Vagina (tissue), 2 donors: ENCODE measurements around the gene YIPF1. TPM values are rescaled to one million over a fixed set of nuclear protein-coding genes. Genes with fewer than 3 reads are reported as not detected.

ENCODE experiments used
- DNase-seq, 2 donors: peaks; one replicate each; pipeline ENCODE4 v3.0.0-alpha.2; 2017; ENCODE audit errors: extremely low spot score in 2 of 2
- H3K27ac ChIP-seq: fragments of 200-600 bp; sonication (generic); one replicate; pipeline ENCODE4 v1.5.1; 2019
- H3K27me3 ChIP-seq: fragments of 200-600 bp; sonication (generic); one replicate; pipeline ENCODE4 v1.5.1; 2019
- H3K36me3 ChIP-seq, 2 donors: fragments of 200-600 bp; sonication (generic); one replicate each; pipeline ENCODE4 v1.5.1; 2017 to 2019
- H3K4me1 ChIP-seq: fragments of 200-600 bp; sonication (generic); one replicate; pipeline ENCODE4 v1.5.1; 2019
- H3K4me3 ChIP-seq, 2 donors: fragments of 200-600 bp; sonication (generic); 1 replicate in 1 of 2; 2 replicates in 1 of 2; pipeline ENCODE4 v1.5.1; 2016 to 2019
- H3K9me3 ChIP-seq: fragments of 200-600 bp; sonication (generic); one replicate; pipeline ENCODE4 v1.5.1; 2019
- CTCF ChIP-seq, 3 experiments: fragments of 450-650 bp in 2 of 3; fragments of 200-600 bp in 1 of 3; sonication (generic) in 1 of 3; IDR thresholded peaks; one replicate each; pipeline ENCODE4 v1.5.1; 2017 to 2019; ENCODE audit warnings: antibody characterized with exemption in 3 of 3, mild to moderate bottlenecking in 2 of 3, moderate library complexity in 2 of 3
- POLR2A ChIP-seq, 2 donors: fragments of 450-650 bp; IDR thresholded peaks; one replicate each; pipeline ENCODE4 v1.6.1; 2017; ENCODE audit warnings: antibody characterized with exemption in 2 of 2, mild to moderate bottlenecking in 2 of 2, moderate library complexity in 2 of 2
- POLR2AphosphoS5 ChIP-seq, 2 donors: sonication (generic); formaldehyde crosslinking; IDR thresholded peaks; one replicate each; pipeline ENCODE4 v1.9.0; 2017; ENCODE audit warnings: antibody characterized with exemption in 2 of 2, mild to moderate bottlenecking in 2 of 2, low read depth in 1 of 2; ENCODE audit not compliant: insufficient read depth in 1 of 2
- intact Hi-C: fragments of 100-400 bp; cut with DNase I; formaldehyde crosslinking; loops from one replicate; pipeline ENCODE4 v1.15.1; 2023
- total RNA-seq: library from RNA; depleted of rRNA; stranded (reverse); fragments of >200 nt; gene quantifications from one replicate; pipeline ENCODE4 v1.2.3, GENCODE V29; 2016

The YIPF1 gene
- total RNA-seq, 1 donor from 2014 or later = 22.1 TPM

GRCh38 chr1:53894644-53895043, 5.0 kb upstream of the YIPF1 start:
- H3K4me1 ChIP-seq = peaks cover 41% of the 10 kb centered on the region
- intact Hi-C loops = loop anchor here (5.0 kb wide), 1 partner anchor 53 kb away; the partner anchor contains the start of genes IFT25 and LRRC42
- H3K36me3 ChIP-seq = no peaks in the 10 kb centered on the region
- H3K4me3 ChIP-seq = no peak overlapping the region
- no peaks in the 10 kb centered on the region for H3K9me3 ChIP-seq
- H3K27ac ChIP-seq = no peak overlapping the region
- no peaks in the 10 kb centered on the region for H3K27me3 ChIP-seq
- DNase-seq = no peak
- TF ChIP-seq POLR2AphosphoS5 (IDR thresholded peaks at IDR 0.05; ENCODE audit: insufficient read depth in 1 of 2, low read depth in 1 of 2) = no peak
- TF ChIP-seq POLR2A (IDR thresholded peaks at IDR 0.05) = no peak
- TF ChIP-seq CTCF (IDR thresholded peaks at IDR 0.05) = no peak

DNA sequence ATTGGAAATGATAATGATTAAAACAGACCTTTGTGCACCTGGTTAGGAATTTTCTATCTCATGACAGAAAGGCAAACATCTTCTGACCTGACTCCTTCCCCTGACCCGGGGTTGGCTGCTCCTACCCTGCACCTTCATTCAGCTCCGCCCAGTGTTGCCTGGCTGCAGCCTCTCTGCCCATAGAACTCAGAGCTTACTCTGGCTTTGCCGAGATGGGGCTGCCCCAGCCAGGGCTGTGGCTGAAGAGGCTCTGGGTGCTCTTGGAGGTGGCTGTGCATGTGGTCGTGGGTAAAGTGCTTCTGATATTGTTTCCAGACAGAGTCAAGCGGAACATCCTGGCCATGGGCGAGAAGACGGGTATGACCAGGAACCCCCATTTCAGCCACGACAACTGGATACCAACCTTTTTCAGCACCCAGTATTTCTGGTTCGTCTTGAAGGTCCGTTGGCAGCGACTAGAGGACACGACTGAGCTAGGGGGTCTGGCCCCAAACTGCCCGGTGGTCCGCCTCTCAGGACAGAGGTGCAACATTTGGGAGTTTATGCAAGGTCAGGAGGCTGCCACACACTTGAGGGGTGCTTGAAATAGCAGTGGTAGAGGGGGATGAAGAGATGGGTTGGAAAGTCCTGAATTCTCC, 4.5 kb upstream of the YIPF1 start, which contains the start of gene DIO1:
DIO1 (plus strand) TSS at position 189 of the 638 bp plus-strand sequence; CDS start at position 213, 24 bp downstream.
- Histone ChIP-seq H3K36me3 (no peaks in the 10 kb centered on the region), H3K4me1 (peaks cover 37% of the 10 kb centered on the region), H3K9me3 (no peaks in the 10 kb centered on the region), H3K4me3 (no peak within 1 kb of the TSS), H3K27ac (no peak within 1 kb of the TSS), H3K27me3 (no peaks in the 10 kb centered on the region)
- intact Hi-C loops = loop anchor here (5.0 kb wide), 1 partner anchor 53 kb away; the partner anchor contains the start of genes IFT25 and LRRC42
- TF ChIP-seq CTCF (IDR thresholded peaks at IDR 0.05) = no peak
- TF ChIP-seq POLR2A (IDR thresholded peaks at IDR 0.05) = no peak
- TF ChIP-seq POLR2AphosphoS5 (IDR thresholded peaks at IDR 0.05; ENCODE audit: insufficient read depth in 1 of 2, low read depth in 1 of 2) = no peak
- DNase-seq = no peak

- peaks cover 43% of the 10 kb centered on the region for H3K4me1 ChIP-seq
- TF ChIP-seq POLR2AphosphoS5 (IDR thresholded peaks at IDR 0.05; ENCODE audit: insufficient read depth in 1 of 2, low read depth in 1 of 2) (no peak), CTCF (IDR thresholded peaks at IDR 0.05) (no peak), POLR2A (IDR thresholded peaks at IDR 0.05) (no peak)
- no peak for DNase-seq
- no peaks in the 10 kb centered on the region for H3K9me3 ChIP-seq
- no peaks in the 10 kb centered on the region for H3K27me3 ChIP-seq
- no peak overlapping the region for H3K4me3 ChIP-seq
- intact Hi-C loops = loop anchor here (5.0 kb wide), 1 partner anchor 54 kb away; the partner anchor contains the start of genes IFT25 and LRRC42
- H3K27ac ChIP-seq = no peak overlapping the region
- H3K36me3 ChIP-seq = no peaks in the 10 kb centered on the region
Observed at GRCh38 chr1:53892911-53893310, 3.3 kb upstream of the YIPF1 start.

DNA sequence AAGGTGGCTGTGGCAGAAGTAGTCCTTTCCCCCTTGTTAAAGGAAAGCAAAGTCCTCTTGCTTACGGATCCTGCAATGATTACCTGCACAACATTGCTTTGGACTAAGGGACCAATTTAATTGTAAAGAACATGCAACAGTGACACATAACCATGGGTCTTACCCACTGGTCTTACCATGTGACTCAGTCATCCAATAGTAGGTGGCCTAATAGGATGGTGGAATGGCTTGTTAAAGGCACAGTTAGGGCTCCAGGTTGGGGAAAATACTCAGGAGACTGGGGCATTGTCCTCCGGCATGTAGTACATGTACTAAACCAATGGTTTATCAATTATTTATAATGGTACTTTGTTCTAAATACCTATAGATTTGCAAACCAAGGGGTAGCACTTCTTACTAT, 2.1 kb upstream of the YIPF1 start:
- H3K4me3 ChIP-seq = no peak overlapping the region
- TF ChIP-seq CTCF (IDR thresholded peaks at IDR 0.05) = no peak
- no peak for TF ChIP-seq POLR2AphosphoS5 (IDR thresholded peaks at IDR 0.05; ENCODE audit: insufficient read depth in 1 of 2, low read depth in 1 of 2)
- no peak for TF ChIP-seq POLR2A (IDR thresholded peaks at IDR 0.05)
- H3K9me3 ChIP-seq = no peaks in the 10 kb centered on the region
- H3K27me3 ChIP-seq = no peaks in the 10 kb centered on the region
- no peak overlapping the region for H3K27ac ChIP-seq
- no peak for DNase-seq
- intact Hi-C loops = loop anchor here (5.0 kb wide), 1 partner anchor 56 kb away; the partner anchor contains the start of genes IFT25 and LRRC42
- peaks cover 0 to 4% of the 10 kb centered on the region in 2 donors for H3K36me3 ChIP-seq
- H3K4me1 ChIP-seq = peaks cover 33% of the 10 kb centered on the region

GRCh38 chr1:53891018-53891417, 1.4 kb upstream of the YIPF1 start:
- TF ChIP-seq CTCF (IDR thresholded peaks at IDR 0.05) (no peak), POLR2A (IDR thresholded peaks at IDR 0.05) (no peak), POLR2AphosphoS5 (IDR thresholded peaks at IDR 0.05; ENCODE audit: insufficient read depth in 1 of 2, low read depth in 1 of 2) (no peak)
- intact Hi-C loops = loop anchor here (5.0 kb wide), 1 partner anchor 56 kb away; the partner anchor contains the start of genes IFT25 and LRRC42
- Histone ChIP-seq H3K27ac (no peak overlapping the region), H3K36me3 (peaks cover 0 to 5% of the 10 kb centered on the region in 2 donors), H3K4me1 (peaks cover 27% of the 10 kb centered on the region), H3K4me3 (no peak overlapping the region), H3K27me3 (no peaks in the 10 kb centered on the region), H3K9me3 (no peaks in the 10 kb centered on the region)
- no peak for DNase-seq
